WTC11 (cell line): Measurements from ENCODE around the gene ALG2. TPM values are rescaled to one million over a fixed set of nuclear protein-coding genes. Genes with fewer than 3 reads are reported as not detected.

ENCODE experiments used
- ATAC-seq: fragments of 200-7000 bp; cut with Tn5 transposase; 2 replicates; pipeline ENCODE4 v1.10.0; 2021; ENCODE audit warnings: mild to moderate bottlenecking, moderate library complexity
- CTCF ChIA-PET: fragments of 300-600 bp; sonication (Branson Sonifier 250); formaldehyde crosslinking; loops from one replicate; lab custom pipeline; 2021; ENCODE audit warnings: antibody characterized with exemption; lab: Charles Lee
- POLR2A ChIA-PET: fragments of 350-600 bp; sonication (Branson Sonifier 250); formaldehyde crosslinking; loops from one replicate; lab custom pipeline; 2021; ENCODE audit warnings: antibody characterized with exemption; lab: Charles Lee
- DNase-seq: peaks from one replicate; pipeline ENCODE4 v3.0.0; 2021; ENCODE audit warnings: low spot score
- H3K27ac Mint-ChIP-seq: 2 replicates; pipeline ENCODE4 v1.8.0; 2021; ENCODE audit warnings: mixed read lengths
- H3K27me3 Mint-ChIP-seq: 2 replicates; pipeline ENCODE4 v1.8.0; 2021; ENCODE audit warnings: low read depth, mild to moderate bottlenecking, moderate library complexity, mixed read lengths
- H3K36me3 Mint-ChIP-seq: 2 replicates; pipeline ENCODE4 v1.8.0; 2021; ENCODE audit warnings: mixed read lengths
- H3K4me1 Mint-ChIP-seq: 2 replicates; pipeline ENCODE4 v1.8.0; 2022; ENCODE audit warnings: mixed read lengths
- H3K4me3 Mint-ChIP-seq: 2 replicates; pipeline ENCODE4 v1.8.0; 2021; ENCODE audit warnings: mild to moderate bottlenecking, moderate library complexity, mixed read lengths
- H3K9me3 Mint-ChIP-seq: 2 replicates; pipeline ENCODE4 v1.8.0; 2021; ENCODE audit warnings: mixed read lengths
- CBFB ChIP-seq: sonication (generic); formaldehyde crosslinking; IDR thresholded peaks from 2 replicates; pipeline ENCODE4 v1.8.1; 2022; ENCODE audit warnings: mild to moderate bottlenecking, low read depth, missing genetic modification reagents
- FOXJ3 ChIP-seq: sonication (generic); formaldehyde crosslinking; IDR thresholded peaks from 2 replicates; pipeline ENCODE4 v1.9.0; 2021; ENCODE audit warnings: missing genetic modification reagents, mild to moderate bottlenecking, borderline replicate concordance
- JAZF1 ChIP-seq: fragments of 250-450 bp; sonication (Bioruptor Pico); IDR thresholded peaks from 2 replicates; pipeline ENCODE4 v1.9.0; 2021; ENCODE audit warnings: moderate library complexity, mild to moderate bottlenecking, inconsistent platforms
- MXD4 ChIP-seq: fragments of 250-450 bp; sonication (Bioruptor Pico); IDR thresholded peaks from 2 replicates; pipeline ENCODE4 v1.8.0; 2021; ENCODE audit warnings: mild to moderate bottlenecking, moderate library complexity, borderline replicate concordance
- MYBL2 ChIP-seq: sonication (generic); formaldehyde crosslinking; IDR thresholded peaks from 2 replicates; pipeline ENCODE4 v1.8.1; 2023; ENCODE audit warnings: mild to moderate bottlenecking, moderate library complexity, missing genetic modification reagents
- NFYB ChIP-seq: sonication (generic); formaldehyde crosslinking; conservative IDR thresholded peaks from 2 replicates; pipeline ENCODE4 v1.8.0; 2022; ENCODE audit warnings: low read depth, missing genetic modification reagents
- NR1H2 ChIP-seq: sonication (generic); formaldehyde crosslinking; IDR thresholded peaks from 2 replicates; pipeline ENCODE4 v1.9.0; 2021; ENCODE audit warnings: mild to moderate bottlenecking, moderate library complexity, missing genetic modification reagents
- NR3C1 ChIP-seq: sonication (generic); formaldehyde crosslinking; conservative IDR thresholded peaks from 2 replicates; pipeline ENCODE4 v1.8.1; 2023; ENCODE audit warnings: low read depth, mild to moderate bottlenecking, missing genetic modification reagents
- PRRX2 ChIP-seq: fragments of 250-450 bp; sonication (Bioruptor Pico); IDR thresholded peaks from 2 replicates; pipeline ENCODE4 v1.8.0; 2021; ENCODE audit warnings: mild to moderate bottlenecking
- SMAD3 ChIP-seq: sonication (generic); formaldehyde crosslinking; IDR thresholded peaks from 2 replicates; pipeline ENCODE4 v1.8.0; 2022; ENCODE audit warnings: missing genetic modification reagents, mild to moderate bottlenecking, borderline replicate concordance
- ZNF219 ChIP-seq: sonication (generic); formaldehyde crosslinking; IDR thresholded peaks from 2 replicates; pipeline ENCODE4 v1.8.0; 2023; ENCODE audit warnings: missing genetic modification reagents, mild to moderate bottlenecking, borderline replicate concordance
- ZNF232 ChIP-seq: sonication (generic); formaldehyde crosslinking; IDR thresholded peaks from 2 replicates; pipeline ENCODE4 v1.8.0; 2022; ENCODE audit warnings: mild to moderate bottlenecking, missing genetic modification reagents
- ZNF263 ChIP-seq: sonication (generic); formaldehyde crosslinking; IDR thresholded peaks from 2 replicates; pipeline ENCODE4 v1.8.1; 2022; ENCODE audit warnings: low read depth, mild to moderate bottlenecking, moderate library complexity, missing genetic modification reagents
- ZNF416 ChIP-seq: fragments of 250-450 bp; sonication (Bioruptor Pico); IDR thresholded peaks from 2 replicates; pipeline ENCODE4 v1.9.0; 2021; ENCODE audit warnings: mild to moderate bottlenecking, inconsistent platforms
- total RNA-seq: library from RNA; stranded (reverse); gene quantifications from 3 replicates; pipeline ENCODE4 v1.2.3, GENCODE V29; 2021
- TF ChIP-seq, protein P1 (sequence below): sonication (generic); formaldehyde crosslinking; IDR thresholded peaks from 2 replicates; pipeline ENCODE4 v1.8.1; 2023; ENCODE audit warnings: mild to moderate bottlenecking, missing genetic modification reagents, moderate library complexity
- TF ChIP-seq, protein P2 (sequence below): sonication (generic); formaldehyde crosslinking; IDR thresholded peaks from 2 replicates; pipeline ENCODE4 v1.8.1; 2022; ENCODE audit warnings: low read depth, missing genetic modification reagents, borderline replicate concordance
- TF ChIP-seq, protein P3 (sequence below): sonication (generic); formaldehyde crosslinking; IDR thresholded peaks from 2 replicates; pipeline ENCODE4 v1.8.0; 2022; ENCODE audit warnings: mild to moderate bottlenecking, missing genetic modification reagents
- TF ChIP-seq, protein P4 (sequence below): fragments of 250-450 bp; sonication (Bioruptor Pico); IDR thresholded peaks from 2 replicates; pipeline ENCODE4 v1.9.0; 2021; ENCODE audit warnings: mild to moderate bottlenecking
- TF ChIP-seq, protein P5 (sequence below): sonication (generic); formaldehyde crosslinking; IDR thresholded peaks from 2 replicates; pipeline ENCODE4 v1.8.0; 2022; ENCODE audit warnings: mild to moderate bottlenecking, missing genetic modification reagents
- TF ChIP-seq, protein P6 (sequence below): sonication (generic); formaldehyde crosslinking; IDR thresholded peaks from 2 replicates; pipeline ENCODE4 v1.8.1; 2022; ENCODE audit warnings: low read depth, mild to moderate bottlenecking, moderate library complexity, missing genetic modification reagents, borderline replicate concordance

ALG2 gene
- total RNA-seq, 1 experiment from 2014 or later = 25.2 TPM

DNA sequence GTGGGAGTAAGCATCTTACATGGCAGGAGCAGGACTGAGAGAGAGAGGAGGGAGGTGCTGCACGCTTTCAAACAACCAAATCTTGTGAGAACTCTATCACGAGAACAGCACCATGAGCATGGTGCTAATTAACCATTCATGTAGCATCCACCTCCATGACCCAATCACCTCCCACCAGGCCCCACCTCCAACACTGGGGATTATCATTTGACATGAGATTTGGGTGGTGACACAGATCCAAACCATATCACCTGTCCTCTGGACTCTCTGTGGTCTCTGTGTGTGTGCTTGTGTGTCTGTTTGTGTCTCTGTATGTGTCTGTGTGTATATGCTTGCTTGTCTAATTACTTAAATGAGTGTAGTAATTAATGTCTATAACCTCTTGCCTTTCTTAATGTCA is 31.4 kb upstream of the ALG2 start:
- TF ChIP-seq ZNF232 (CRISPR knock-in tag) = no peak
- TF ChIP-seq FOXJ3 (CRISPR knock-in tag) = no peak
- TF ChIP-seq PRRX2 (CRISPR knock-in tag) = no peak
- TF ChIP-seq ZNF219 (CRISPR knock-in tag) = no peak
- TF ChIP-seq, protein P1, sequence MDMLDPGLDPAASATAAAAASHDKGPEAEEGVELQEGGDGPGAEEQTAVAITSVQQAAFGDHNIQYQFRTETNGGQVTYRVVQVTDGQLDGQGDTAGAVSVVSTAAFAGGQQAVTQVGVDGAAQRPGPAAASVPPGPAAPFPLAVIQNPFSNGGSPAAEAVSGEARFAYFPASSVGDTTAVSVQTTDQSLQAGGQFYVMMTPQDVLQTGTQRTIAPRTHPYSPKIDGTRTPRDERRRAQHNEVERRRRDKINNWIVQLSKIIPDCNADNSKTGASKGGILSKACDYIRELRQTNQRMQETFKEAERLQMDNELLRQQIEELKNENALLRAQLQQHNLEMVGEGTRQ (CRISPR knock-in tag) = no peak
- TF ChIP-seq MXD4 (CRISPR knock-in tag) = no peak
- no peak for TF ChIP-seq NR3C1 (CRISPR knock-in tag)
- TF ChIP-seq, protein P2, sequence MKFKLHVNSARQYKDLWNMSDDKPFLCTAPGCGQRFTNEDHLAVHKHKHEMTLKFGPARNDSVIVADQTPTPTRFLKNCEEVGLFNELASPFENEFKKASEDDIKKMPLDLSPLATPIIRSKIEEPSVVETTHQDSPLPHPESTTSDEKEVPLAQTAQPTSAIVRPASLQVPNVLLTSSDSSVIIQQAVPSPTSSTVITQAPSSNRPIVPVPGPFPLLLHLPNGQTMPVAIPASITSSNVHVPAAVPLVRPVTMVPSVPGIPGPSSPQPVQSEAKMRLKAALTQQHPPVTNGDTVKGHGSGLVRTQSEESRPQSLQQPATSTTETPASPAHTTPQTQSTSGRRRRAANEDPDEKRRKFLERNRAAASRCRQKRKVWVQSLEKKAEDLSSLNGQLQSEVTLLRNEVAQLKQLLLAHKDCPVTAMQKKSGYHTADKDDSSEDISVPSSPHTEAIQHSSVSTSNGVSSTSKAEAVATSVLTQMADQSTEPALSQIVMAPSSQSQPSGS (CRISPR knock-in tag) = no peak
- TF ChIP-seq CBFB = no peak
- TF ChIP-seq, protein P3, sequence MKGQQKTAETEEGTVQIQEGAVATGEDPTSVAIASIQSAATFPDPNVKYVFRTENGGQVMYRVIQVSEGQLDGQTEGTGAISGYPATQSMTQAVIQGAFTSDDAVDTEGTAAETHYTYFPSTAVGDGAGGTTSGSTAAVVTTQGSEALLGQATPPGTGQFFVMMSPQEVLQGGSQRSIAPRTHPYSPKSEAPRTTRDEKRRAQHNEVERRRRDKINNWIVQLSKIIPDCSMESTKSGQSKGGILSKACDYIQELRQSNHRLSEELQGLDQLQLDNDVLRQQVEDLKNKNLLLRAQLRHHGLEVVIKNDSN = no peak
- TF ChIP-seq, protein P4, sequence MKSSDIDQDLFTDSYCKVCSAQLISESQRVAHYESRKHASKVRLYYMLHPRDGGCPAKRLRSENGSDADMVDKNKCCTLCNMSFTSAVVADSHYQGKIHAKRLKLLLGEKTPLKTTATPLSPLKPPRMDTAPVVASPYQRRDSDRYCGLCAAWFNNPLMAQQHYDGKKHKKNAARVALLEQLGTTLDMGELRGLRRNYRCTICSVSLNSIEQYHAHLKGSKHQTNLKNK (CRISPR knock-in tag) = no peak
- TF ChIP-seq, protein P5, sequence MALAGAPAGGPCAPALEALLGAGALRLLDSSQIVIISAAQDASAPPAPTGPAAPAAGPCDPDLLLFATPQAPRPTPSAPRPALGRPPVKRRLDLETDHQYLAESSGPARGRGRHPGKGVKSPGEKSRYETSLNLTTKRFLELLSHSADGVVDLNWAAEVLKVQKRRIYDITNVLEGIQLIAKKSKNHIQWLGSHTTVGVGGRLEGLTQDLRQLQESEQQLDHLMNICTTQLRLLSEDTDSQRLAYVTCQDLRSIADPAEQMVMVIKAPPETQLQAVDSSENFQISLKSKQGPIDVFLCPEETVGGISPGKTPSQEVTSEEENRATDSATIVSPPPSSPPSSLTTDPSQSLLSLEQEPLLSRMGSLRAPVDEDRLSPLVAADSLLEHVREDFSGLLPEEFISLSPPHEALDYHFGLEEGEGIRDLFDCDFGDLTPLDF = no peak
- no peak for TF ChIP-seq ZNF416 (CRISPR knock-in tag)
- TF ChIP-seq, protein P6, sequence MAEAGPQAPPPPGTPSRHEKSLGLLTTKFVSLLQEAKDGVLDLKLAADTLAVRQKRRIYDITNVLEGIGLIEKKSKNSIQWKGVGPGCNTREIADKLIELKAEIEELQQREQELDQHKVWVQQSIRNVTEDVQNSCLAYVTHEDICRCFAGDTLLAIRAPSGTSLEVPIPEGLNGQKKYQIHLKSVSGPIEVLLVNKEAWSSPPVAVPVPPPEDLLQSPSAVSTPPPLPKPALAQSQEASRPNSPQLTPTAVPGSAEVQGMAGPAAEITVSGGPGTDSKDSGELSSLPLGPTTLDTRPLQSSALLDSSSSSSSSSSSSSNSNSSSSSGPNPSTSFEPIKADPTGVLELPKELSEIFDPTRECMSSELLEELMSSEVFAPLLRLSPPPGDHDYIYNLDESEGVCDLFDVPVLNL (CRISPR knock-in tag) = no peak
- TF ChIP-seq NFYB (CRISPR knock-in tag) = no peak
- no peak for TF ChIP-seq JAZF1
- no peak for ATAC-seq
- Mint-ChIP-seq H3K27ac (no peak overlapping the region), H3K36me3 (no peaks in the 10 kb centered on the region), H3K4me3 (no peak overlapping the region), H3K9me3 (no peaks in the 10 kb centered on the region), H3K27me3 (no peaks in the 10 kb centered on the region), H3K4me1 (peaks cover 3% of the 10 kb centered on the region; the same call in 1 of the 2 replicates)
- ChIA-PET CTCF (no interaction called here), POLR2A (no interaction called here)
- no peak for DNase-seq

DNA sequence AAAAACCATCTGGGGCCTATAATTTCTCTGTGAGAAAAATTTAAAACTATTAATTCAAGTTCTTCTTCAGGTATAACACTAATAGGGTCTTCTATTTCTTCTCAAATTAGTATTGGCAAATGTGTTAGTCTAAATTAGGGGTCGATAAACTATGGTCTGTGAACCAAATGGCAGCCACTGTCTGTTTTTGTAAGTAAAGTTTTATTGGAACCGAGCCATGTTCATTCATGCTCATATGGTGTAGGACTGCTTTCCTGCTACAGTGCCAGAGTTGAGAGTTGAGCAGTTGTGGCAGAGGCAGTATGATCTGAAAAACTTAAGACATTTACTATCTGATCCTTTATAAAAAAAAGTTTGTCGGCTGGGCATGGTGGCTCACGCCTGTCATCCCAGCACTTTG is 29.4 kb upstream of the ALG2 start:
- no peaks in the 10 kb centered on the region; the same call in 1 of the 2 replicates for H3K4me1 Mint-ChIP-seq
- H3K36me3 Mint-ChIP-seq = no peaks in the 10 kb centered on the region
- no peak for TF ChIP-seq JAZF1
- TF ChIP-seq ZNF263 (CRISPR knock-in tag) = no peak
- TF ChIP-seq NR3C1 (CRISPR knock-in tag) = no peak
- TF ChIP-seq MYBL2 (CRISPR knock-in tag) = no peak
- no peak for TF ChIP-seq SMAD3
- no peak for TF ChIP-seq NR1H2 (CRISPR knock-in tag)
- H3K27ac Mint-ChIP-seq = no peak overlapping the region
- POLR2A ChIA-PET = no interaction called here
- DNase-seq (no peak), ATAC-seq (no peak)
- no peaks in the 10 kb centered on the region for H3K27me3 Mint-ChIP-seq
- no peak overlapping the region for H3K4me3 Mint-ChIP-seq
- 0 out of 2 replicates have a peak, but pooled peaks cover 3% of the 10 kb centered on the region for H3K9me3 Mint-ChIP-seq
- CTCF ChIA-PET = no interaction called here
